ENCODE results near the gene MTURN.

The MTURN gene

DNA sequence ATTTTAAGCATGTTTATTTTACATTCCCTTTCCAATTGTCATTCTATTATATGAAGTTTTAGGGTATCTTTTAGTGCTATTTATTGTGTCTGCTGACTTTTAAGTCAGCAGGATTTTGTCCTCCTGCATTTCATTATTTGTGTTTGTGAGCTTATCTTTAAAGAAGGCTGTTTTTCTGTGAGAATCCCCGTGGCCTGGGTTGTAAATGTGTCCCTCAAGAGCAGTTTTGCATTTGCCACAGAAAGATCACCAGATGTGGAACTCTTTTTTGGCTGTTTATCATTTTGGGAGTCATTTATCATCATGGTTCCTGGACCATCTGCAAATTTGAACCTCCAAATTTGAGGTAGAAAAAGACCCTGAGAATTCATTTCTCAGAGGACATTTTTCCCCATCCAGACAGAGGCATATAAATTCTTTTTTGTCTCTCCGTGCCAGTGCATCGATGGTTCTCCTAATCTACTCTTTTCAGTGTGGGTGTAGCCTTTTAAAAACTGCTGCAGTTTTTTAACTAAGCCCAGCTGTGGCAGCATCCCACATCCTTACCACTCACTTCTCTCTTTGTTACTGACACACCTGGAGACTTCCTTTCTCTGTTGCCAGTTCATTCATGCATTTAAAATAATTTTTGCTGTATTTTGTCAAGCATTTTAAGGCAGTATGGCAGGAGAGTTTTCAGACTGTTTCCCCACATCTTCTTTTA, 20.1 kb upstream of the MTURN start:
- Histone ChIP-seq H3K27me3 (ENCODE audit: insufficient read depth, poor library complexity, severe bottlenecking) (no peaks in the 10 kb centered on the region), H3K27ac (replicated peaks) (no peak overlapping the region), H3K4me3 (replicated peaks; ENCODE audit: insufficient read depth, low read length) (no peak overlapping the region)
- no peak for DNase-seq (ENCODE audit: low read depth in 1 of 2, low spot score in 1 of 2)
- no peak for TF ChIP-seq CTCF (IDR thresholded peaks at IDR 0.05; ENCODE audit: insufficient read depth, low read length)
- no peak for TF ChIP-seq SPI1 (IDR thresholded peaks at IDR 0.05; ENCODE audit: borderline replicate concordance, low read depth)
- no peak for TF ChIP-seq REST (IDR thresholded peaks at IDR 0.05; ENCODE audit: insufficient replicate concordance, low read depth)
- no peak for TF ChIP-seq POLR2AphosphoS5 (IDR thresholded peaks at IDR 0.05; ENCODE audit: low read depth)
- TF ChIP-seq GABPA (IDR thresholded peaks at IDR 0.05; ENCODE audit: low read depth) = no peak

GRCh38 chr7:30115709-30116297, 19.0 kb upstream of the MTURN start:
- H3K4me3 ChIP-seq (replicated peaks; ENCODE audit: insufficient read depth, low read length) = no peak overlapping the region
- TF ChIP-seq REST (IDR thresholded peaks at IDR 0.05; ENCODE audit: insufficient replicate concordance, low read depth) (no peak), POLR2AphosphoS5 (IDR thresholded peaks at IDR 0.05; ENCODE audit: low read depth) (no peak), CTCF (IDR thresholded peaks at IDR 0.05; ENCODE audit: insufficient read depth, low read length) (no peak), SPI1 (IDR thresholded peaks at IDR 0.05; ENCODE audit: borderline replicate concordance, low read depth) (no peak), GABPA (IDR thresholded peaks at IDR 0.05; ENCODE audit: low read depth) (no peak)
- DNase-seq (ENCODE audit: low read depth in 1 of 2, low spot score in 1 of 2) = no peak

GRCh38 chr7:30116771-30117170, 18.0 kb upstream of the MTURN start:
- Histone ChIP-seq H3K27me3 (ENCODE audit: insufficient read depth, poor library complexity, severe bottlenecking) (no peaks in the 10 kb centered on the region), H3K27ac (replicated peaks) (no peak overlapping the region), H3K4me3 (replicated peaks; ENCODE audit: insufficient read depth, low read length) (no peak overlapping the region)
- TF ChIP-seq CTCF (IDR thresholded peaks at IDR 0.05; ENCODE audit: insufficient read depth, low read length) (no peak), SPI1 (IDR thresholded peaks at IDR 0.05; ENCODE audit: borderline replicate concordance, low read depth) (no peak), GABPA (IDR thresholded peaks at IDR 0.05; ENCODE audit: low read depth) (no peak), POLR2AphosphoS5 (IDR thresholded peaks at IDR 0.05; ENCODE audit: low read depth) (no peak), REST (IDR thresholded peaks at IDR 0.05; ENCODE audit: insufficient replicate concordance, low read depth) (no peak)
- no peak for DNase-seq (ENCODE audit: low read depth in 1 of 2, low spot score in 1 of 2)

More at GRCh38 chr7:30115709-30116297, 19.0 kb upstream of the MTURN start:
- no peak overlapping the region for H3K27ac ChIP-seq (replicated peaks)
- H3K27me3 ChIP-seq (ENCODE audit: insufficient read depth, poor library complexity, severe bottlenecking) = no peaks in the 10 kb centered on the region
